Lung (tissue), 12 donors: ENCODE results near the gene RCBTB2. TPM values are rescaled to one million over a fixed set of nuclear protein-coding genes. Genes with fewer than 3 reads are reported as not detected.

Experiments used
- ATAC-seq: fragments of 200-7000 bp; cut with Tn5 transposase; one replicate; pipeline ENCODE4 v1.9.1; 2020; ENCODE audit warnings: moderate number of reproducible peaks; ENCODE audit not compliant: insufficient read depth, low FRiP score
- DNase-seq, 3 donors: peaks; one replicate each; pipeline ENCODE4 v3.0.0-alpha.2; 2013 to 2017
- H3K27ac ChIP-seq, 2 donors: one replicate each; pipeline ENCODE4 v1.5.1; 2013; ENCODE audit warnings: mild to moderate bottlenecking in 2 of 2, moderate library complexity in 2 of 2, control low read depth in 1 of 2, inconsistent platforms in 1 of 2, low read depth in 1 of 2, low read length in 1 of 2
- H3K27me3 ChIP-seq, 3 donors: one replicate each; pipeline ENCODE4 v1.5.1; 2013; ENCODE audit warnings: low read length in 2 of 3; ENCODE audit not compliant: control insufficient read depth in 3 of 3, insufficient read depth in 3 of 3
- H3K36me3 ChIP-seq, 4 donors: one replicate each; pipeline ENCODE4 v1.5.1; 2013; ENCODE audit warnings: low read length in 4 of 4, mild to moderate bottlenecking in 1 of 4, moderate library complexity in 1 of 4; ENCODE audit not compliant: control insufficient read depth in 4 of 4, insufficient read depth in 4 of 4
- H3K4me1 ChIP-seq, 5 donors: one replicate each; pipeline ENCODE4 v1.5.1; 2013; ENCODE audit warnings: low read length in 5 of 5, mild to moderate bottlenecking in 2 of 5, moderate library complexity in 1 of 5; ENCODE audit not compliant: control insufficient read depth in 5 of 5, insufficient read depth in 5 of 5
- H3K4me3 ChIP-seq: one replicate; pipeline ENCODE4 v1.5.1; 2013; ENCODE audit warnings: mild to moderate bottlenecking, control low read depth, moderate library complexity
- H3K9ac ChIP-seq, 2 donors: one replicate each; pipeline ENCODE4 v1.5.1; 2013; ENCODE audit warnings: low read length in 2 of 2, control low read depth in 1 of 2; ENCODE audit not compliant: insufficient read depth in 1 of 2
- H3K9me3 ChIP-seq, 4 donors: one replicate each; pipeline ENCODE4 v1.5.1; 2013; ENCODE audit warnings: low read length in 3 of 4, mild to moderate bottlenecking in 1 of 4, moderate library complexity in 1 of 4; ENCODE audit not compliant: control insufficient read depth in 4 of 4, insufficient read depth in 3 of 4
- CTCF ChIP-seq: IDR thresholded peaks from 2 replicates; pipeline ENCODE4 v1.5.1; 2012; ENCODE audit warnings: mild to moderate bottlenecking; ENCODE audit errors: control extremely low read depth, extremely low read depth
- WGBS, 2 donors: extraction: QIAGEN DNeasy Blood & Tissue Kit; methylation state at CpG; one replicate each; pipeline ENCODE4 v1.1.7; 2013; 5-methylcytosine and 5-hydroxymethylcytosine counted together
- polyA plus RNA-seq, 2 donors: library from polyadenylated mRNA; stranded (reverse); fragments of 200-250 nt; gene quantifications; one replicate each; pipeline ENCODE4 v1.2.1, GENCODE V29; 2013
- total RNA-seq, 2 donors: library from RNA; depleted of rRNA in 1 of 2; stranded (reverse); fragments of >200 nt in 1 of 2; gene quantifications; one replicate each; pipeline ENCODE4 v1.2.1, GENCODE V29; 2014 to 2021
- donor health status: control.
- donor health status: control.
- donor health status: Bipolar disorder and iron deficiency.
- donor health status: healthy.
- donor health status: DM: yes; HTN: yes; CAD: no.

RCBTB2 gene
- total and polyA plus RNA-seq, 4 donors: 8.5 to 18.4 (median 12.1) TPM

- H3K9me3 ChIP-seq: no peaks in the 10 kb centered on the region
- DNase-seq (no peak), ATAC-seq (no peak)
- WGBS, 2 donors: 58 to 75% methylated on average over 2 of the region's 2 CpGs
- no peaks in the 10 kb centered on the region for H3K27me3 ChIP-seq
- no peak overlapping the region for H3K9ac ChIP-seq
- no peak for TF ChIP-seq CTCF
- no peak overlapping the region for H3K27ac ChIP-seq
- H3K4me1 ChIP-seq: peaks cover 0 to 14% (median 0%) of the 10 kb centered on the region in 5 donors
- no peaks in the 10 kb centered on the region for H3K36me3 ChIP-seq
- no peak overlapping the region for H3K4me3 ChIP-seq
These were observed 2.9 kb upstream of the RCBTB2 start for GRCh38 chr13:48535766-48536165.

- Histone ChIP-seq H3K4me1 (peaks cover 0 to 14% (median 0%) of the 10 kb centered on the region in 5 donors), H3K27me3 (no peaks in the 10 kb centered on the region), H3K36me3 (no peaks in the 10 kb centered on the region), H3K27ac (no peak overlapping the region), H3K9me3 (no peaks in the 10 kb centered on the region), H3K9ac (no peak overlapping the region), H3K4me3 (no peak overlapping the region)
- WGBS, 2 donors: 95 to 97% methylated on average over 5 of the region's 5 CpGs
- no peak for DNase-seq
- ATAC-seq: no peak
- no peak for TF ChIP-seq CTCF
These were observed 2.1 kb upstream of the RCBTB2 start for GRCh38 chr13:48534911-48535501.

DNA sequence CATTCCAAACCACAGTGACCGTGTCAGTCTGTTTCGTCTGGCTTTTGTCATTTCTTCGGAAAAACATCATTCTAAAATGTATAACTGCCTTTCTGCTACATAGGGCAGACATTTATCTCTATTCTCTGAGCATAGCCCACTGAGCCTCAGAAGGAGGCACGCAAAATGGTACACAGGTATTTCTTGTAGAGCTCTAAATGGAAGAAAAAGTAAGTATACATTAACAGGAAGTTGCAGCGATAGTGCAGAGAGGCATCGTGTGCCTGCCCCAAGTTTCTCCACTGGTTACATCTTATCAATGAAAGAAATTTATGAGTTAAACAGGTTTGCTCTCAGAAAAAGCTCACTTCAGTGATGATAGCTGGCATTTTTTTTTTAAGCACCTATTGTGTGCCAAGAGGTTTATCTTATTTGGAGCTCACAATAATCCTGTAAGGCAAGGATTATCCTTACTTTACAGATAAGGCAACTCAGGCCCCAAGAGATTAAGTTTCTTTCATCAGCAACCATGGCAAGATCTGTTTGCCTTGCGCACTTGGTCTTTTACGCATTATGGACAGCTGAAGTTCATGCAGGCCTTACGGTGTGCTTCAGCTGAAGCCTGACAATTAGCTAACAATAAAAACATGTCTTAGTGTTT, 1.2 kb upstream of the RCBTB2 start:
- Histone ChIP-seq H3K27ac (peak overlapping the region in 1 of 2 donors; percentile 11), H3K4me1 (peaks cover 0 to 14% (median 0%) of the 10 kb centered on the region in 5 donors), H3K4me3 (no peak overlapping the region), H3K9ac (no peak overlapping the region), H3K27me3 (no peaks in the 10 kb centered on the region), H3K36me3 (no peaks in the 10 kb centered on the region), H3K9me3 (no peaks in the 10 kb centered on the region)
- ATAC-seq (no peak), DNase-seq (no peak)
- WGBS, 2 donors: 67 to 82% methylated on average over 9 of the region's 9 CpGs
- no peak for TF ChIP-seq CTCF

GRCh38 chr13:48532256-48532505, 699 bp downstream of the RCBTB2 start:
- no peak for DNase-seq
- peak overlapping the region; percentile 76 for H3K4me3 ChIP-seq
- 3 to 5% methylated on average over 16 of the region's 16 CpGs for WGBS, 2 donors
- peaks cover 0 to 14% (median 2%) of the 10 kb centered on the region in 5 donors for H3K4me1 ChIP-seq
- H3K9me3 ChIP-seq: no peaks in the 10 kb centered on the region
- no peak for TF ChIP-seq CTCF
- H3K27ac ChIP-seq: peak overlapping the region; percentile 90 to 98
- H3K36me3 ChIP-seq: no peaks in the 10 kb centered on the region
- no peaks in the 10 kb centered on the region for H3K27me3 ChIP-seq
- ATAC-seq: peak; percentile 39
- H3K9ac ChIP-seq: peak overlapping the region; percentile 93 to 96
